Fibroblast of pulmonary artery (primary cell): ENCODE results near the gene UFD1.

ENCODE experiments used
- DNase-seq: peaks from one replicate; pipeline ENCODE4 v3.0.0-alpha.2; 2010; ENCODE audit warnings: low read depth
- H3K4me3 ChIP-seq: replicated peaks from 2 replicates; pipeline ENCODE4 v1.5.1; 2011; ENCODE audit warnings: low read depth, mild to moderate bottlenecking, control low read depth, low read length, moderate library complexity
- CTCF ChIP-seq: IDR thresholded peaks from 2 replicates; pipeline ENCODE4 v1.5.1; 2011; ENCODE audit warnings: mild to moderate bottlenecking, control low read depth, low read length, inconsistent platforms; ENCODE audit errors: missing control alignments

The UFD1 gene

GRCh38 chr22:19478901-19479354 is at the start of gene UFD1:
Gene UFD1 (minus strand): TSS chr22:19479193. CDS start chr22:19479085, 108 bp downstream.
- DNase-seq: peak; percentile 87
- H3K4me3 ChIP-seq: peak within 1 kb of the TSS; percentile 93
- TF ChIP-seq CTCF: no peak

GRCh38 chr22:19527861-19528417 is 48.9 kb upstream of the UFD1 start:
- no peak for DNase-seq
- no peak overlapping the region for H3K4me3 ChIP-seq
- no peak for TF ChIP-seq CTCF

GRCh38 chr22:19527321-19527721 is 48.3 kb upstream of the UFD1 start:
- H3K4me3 ChIP-seq: no peak overlapping the region
- TF ChIP-seq CTCF: no peak

GRCh38 chr22:19526702-19527111 is 47.7 kb upstream of the UFD1 start:
- no peak for DNase-seq
- H3K4me3 ChIP-seq: no peak overlapping the region
- TF ChIP-seq CTCF: no peak

More at GRCh38 chr22:19527321-19527721, 48.3 kb upstream of the UFD1 start:
- DNase-seq: no peak

GRCh38 chr22:19526076-19526701 is 47.2 kb upstream of the UFD1 start:
- H3K4me3 ChIP-seq: no peak overlapping the region
- no peak for DNase-seq
- TF ChIP-seq CTCF: no peak

GRCh38 chr22:19525666-19526065 is 46.7 kb upstream of the UFD1 start:
- H3K4me3 ChIP-seq: no peak overlapping the region
- DNase-seq: no peak
- no peak for TF ChIP-seq CTCF
